GM12878 (cell line): ENCODE measurements around the gene TMC2. TPM values are rescaled to one million over a fixed set of nuclear protein-coding genes. Genes with fewer than 3 reads are reported as not detected.

Source experiments
- ATAC-seq: fragments of 200-7000 bp; cut with Tn5 transposase; 3 replicates; pipeline ENCODE4 v1.9.1; 2020; ENCODE audit warnings: mild to moderate bottlenecking, moderate library complexity
- BruUV-seq: library from RNA; stranded (reverse); fragments of 400-500 nt; replicated peaks from 2 replicates; lab custom pipeline; 2021; lab: Mats Ljungman, UMichigan
- CTCF ChIA-PET: fragments of 300-600 bp; sonication (Branson Sonifier 250); formaldehyde crosslinking; extraction: SDS; loops from one replicate; lab custom pipeline; 2021; ENCODE audit warnings: inconsistent platforms; lab: Yijun Ruan, JAX
- POLR2A ChIA-PET: fragments of 350-600 bp; formaldehyde crosslinking; extraction: SDS; loops from one replicate; lab custom pipeline; 2021; ENCODE audit warnings: inconsistent platforms; lab: Charles Lee
- RAD21 ChIA-PET: fragments of 300-600 bp; sonication (Branson Sonifier 250); formaldehyde crosslinking; loops from one replicate; lab custom pipeline; 2023; ENCODE audit warnings: antibody characterized with exemption; ENCODE audit not compliant: unreplicated experiment; lab: Charles Lee
- SMC1A ChIA-PET: fragments of 300-600 bp; sonication (Branson Sonifier 250); formaldehyde crosslinking; loops from one replicate; lab custom pipeline; 2023; ENCODE audit not compliant: unreplicated experiment, uncharacterized antibody; lab: Charles Lee
- DNase-seq: peaks from one replicate; pipeline ENCODE4 v3.0.0-alpha.2; 2011; ENCODE audit warnings: low read depth, low spot score
- FAIRE-seq: peaks from 3 replicates; lab custom pipeline; 2011; peaks lifted over from hg19 to GRCh38; lab: Jason Lieb, UNC
- H2AFZ ChIP-seq: 2 replicates; pipeline ENCODE4 v1.6.0; 2011; ENCODE audit warnings: low read depth, low read length, control low read depth; ENCODE audit not compliant: control insufficient read depth
- H3K27ac ChIP-seq: 2 replicates; pipeline ENCODE4 v1.5.1; 2011; ENCODE audit warnings: control low read depth; ENCODE audit not compliant: control insufficient read depth, insufficient read depth
- H3K27me3 ChIP-seq, 2 experiments: replicated peaks in 1 of 2; 2 replicates each; pipeline versions ENCODE4 v1.6.0 to v1.6.1; 2011; ENCODE audit warnings: low read length in 1 of 2; ENCODE audit not compliant: control insufficient read depth in 2 of 2, insufficient read depth in 2 of 2
- H3K36me3 ChIP-seq, 2 experiments: 2 replicates each; pipeline ENCODE4 v1.5.1; 2011; ENCODE audit warnings: low read length in 1 of 2; ENCODE audit not compliant: control insufficient read depth in 2 of 2, insufficient read depth in 2 of 2
- H3K4me1 ChIP-seq: 2 replicates; pipeline ENCODE4 v1.6.1; 2011; ENCODE audit warnings: mild to moderate bottlenecking, low read length, moderate library complexity, mixed read lengths; ENCODE audit not compliant: control insufficient read depth, insufficient read depth
- H3K4me2 ChIP-seq: 2 replicates; pipeline ENCODE4 v1.6.0; 2011; ENCODE audit warnings: control low read depth; ENCODE audit not compliant: control insufficient read depth, insufficient read depth
- H3K4me3 ChIP-seq: fragments of 200-600 bp; sonication (generic); 2 replicates; pipeline ENCODE4 v1.5.1; 2016
- H3K79me2 ChIP-seq: 2 replicates; pipeline ENCODE4 v1.6.0; 2011; ENCODE audit warnings: low read length; ENCODE audit not compliant: control insufficient read depth, insufficient read depth
- H3K9ac ChIP-seq: 2 replicates; pipeline ENCODE4 v1.8.0; 2011; ENCODE audit warnings: low read length, control low read depth, mixed read lengths; ENCODE audit not compliant: control insufficient read depth, insufficient read depth
- H3K9me3 ChIP-seq: replicated peaks from 3 replicates; pipeline ENCODE4 v1.5.1; 2011; ENCODE audit warnings: mild to moderate bottlenecking, low read length; ENCODE audit not compliant: control insufficient read depth, insufficient read depth
- H4K20me1 ChIP-seq: 2 replicates; pipeline ENCODE4 v1.6.0; 2011; ENCODE audit not compliant: control insufficient read depth, insufficient read depth
- GABPA ChIP-seq: IDR thresholded peaks from 2 replicates; pipeline ENCODE4 v1.6.1; 2014; ENCODE audit warnings: antibody characterized with exemption, low read depth, mild to moderate bottlenecking, inconsistent platforms
- SIN3A ChIP-seq: IDR thresholded peaks from 2 replicates; pipeline ENCODE4 v1.6.1; 2012; ENCODE audit warnings: low read depth, low read length, improper control_type of control experiment
- SREBF2 ChIP-seq: IDR thresholded peaks from 2 replicates; pipeline ENCODE4 v1.6.1; 2012; ENCODE audit warnings: mild to moderate bottlenecking, low read length
- STAT1 ChIP-seq: fragments of 450-650 bp; conservative IDR thresholded peaks from 2 replicates; pipeline ENCODE4 v1.6.1; 2014; ENCODE audit warnings: antibody characterized with exemption, mild to moderate bottlenecking
- ZNF622 ChIP-seq: fragments of 450-650 bp; IDR thresholded peaks from 2 replicates; pipeline ENCODE4 v1.6.1; 2017; ENCODE audit warnings: mild to moderate bottlenecking, inconsistent platforms
- WGBS: methylation state at CpG from one replicate; pipeline ENCODE4 v1.1.6; 2016; ENCODE audit warnings: low lambda C conversion rate; ENCODE audit not compliant: insufficient replicate concordance, insufficient coverage; ENCODE audit errors: missing lambda C conversion rate; 5-methylcytosine and 5-hydroxymethylcytosine counted together
- in situ Hi-C: fragments of 300-500 bp; cut with MboI; formaldehyde crosslinking; loops from 9 replicates; pipeline ENCODE4 v1.14.3; 2018; ENCODE audit warnings: mixed read lengths
- intact Hi-C: fragments of 100-400 bp; cut with micrococcal nuclease; formaldehyde crosslinking; loops from one replicate; pipeline ENCODE4 v1.14.2; 2022; ENCODE audit not compliant: unreplicated experiment
- polyA plus RNA-seq, 11 experiments: library from polyadenylated mRNA; depleted of rRNA in 4 of 11; unstranded in 6 of 11; stranded (reverse) in 5 of 11; fragments of >200 nt; fragmentation: Nextera tagmentation in 4 of 11; fragmentation: Illumina TruSeq in 1 of 11; extraction: Ambion mirVana in 4 of 11; extraction: Trizol in 1 of 11; gene quantifications; 1 replicate in 1 of 11; 2 replicates in 10 of 11; pipeline versions ENCODE4 v1.2.1 to v1.2.3, GENCODE V29; 2011 to 2016; ENCODE audit warnings: inconsistent platforms in 2 of 11, missing spikeins in 2 of 11, low read depth in 1 of 11
- total RNA-seq, 4 experiments: library from RNA; depleted of rRNA in 3 of 4; stranded (reverse); fragments of >200 nt in 3 of 4; fragmentation: Illumina TruSeq in 1 of 4; extraction: Trizol in 1 of 4; gene quantifications; 2 replicates each; pipeline versions ENCODE4 v1.2.1 to v1.2.3, GENCODE V29; 2013 to 2021
- TF ChIP-seq, protein P1 (sequence below): fragments of 450-650 bp; formaldehyde crosslinking; IDR thresholded peaks from 2 replicates; pipeline ENCODE4 v1.5.0; 2022; ENCODE audit warnings: mild to moderate bottlenecking, missing genetic modification characterization
- TF ChIP-seq, protein P2 (sequence below): IDR thresholded peaks from 2 replicates; pipeline ENCODE4 v1.6.1; 2011; ENCODE audit warnings: borderline replicate concordance, low read depth, mild to moderate bottlenecking, moderate library complexity, mixed read lengths, low read length; ENCODE audit not compliant: insufficient read depth; ENCODE audit errors: extremely low read length
- TF ChIP-seq, protein P3 (sequence below): fragments of 450-650 bp; IDR thresholded peaks from 2 replicates; pipeline ENCODE4 v1.6.1; 2017; ENCODE audit warnings: antibody characterized with exemption, mild to moderate bottlenecking, moderate library complexity
- TF ChIP-seq, protein P4 (sequence below): IDR thresholded peaks from 2 replicates; pipeline ENCODE4 v1.6.1; 2012; ENCODE audit warnings: low read depth, low read length, improper control_type of control experiment
- TF ChIP-seq, protein P5 (sequence below): IDR thresholded peaks from 2 replicates; pipeline ENCODE4 v1.6.1; 2011; ENCODE audit warnings: mild to moderate bottlenecking, low read depth, low read length, moderate library complexity; ENCODE audit not compliant: insufficient replicate concordance

TMC2 gene
- total and polyA plus RNA-seq, 10 of the 15 experiments (the other 5 are each of a cell fraction or from before 2014, with no cell fraction given), result 0.08 TPM; not detected in 9

GRCh38 chr20:2673453-2673852, 137.1 kb downstream of the TMC2 start:
- ATAC-seq (no peak), DNase-seq (no peak), FAIRE-seq (no peak)
- ChIA-PET RAD21 (interaction anchor here (1.1 kb wide), 1 partner anchor 151 kb away, joined by 3 read pairs; no protein-coding TSS in a partner anchor), CTCF (interaction anchor here (0.7 to 1.7 kb wide), 4 partner anchors 104 to 153 kb away, joined by 3 to 7 read pairs (median 4); no protein-coding TSS in a partner anchor), POLR2A (no interaction called here), SMC1A (no interaction called here)
- no peaks in the 10 kb centered on the region for H3K9me3 ChIP-seq
- no peaks in the 10 kb centered on the region for H3K36me3 ChIP-seq
- no peak overlapping the region for H3K4me2 ChIP-seq
- H3K27ac ChIP-seq, result no peak overlapping the region
- no peaks in the 10 kb centered on the region for H3K4me1 ChIP-seq
- no peak overlapping the region for H3K4me3 ChIP-seq
- TF ChIP-seq, protein P1, sequence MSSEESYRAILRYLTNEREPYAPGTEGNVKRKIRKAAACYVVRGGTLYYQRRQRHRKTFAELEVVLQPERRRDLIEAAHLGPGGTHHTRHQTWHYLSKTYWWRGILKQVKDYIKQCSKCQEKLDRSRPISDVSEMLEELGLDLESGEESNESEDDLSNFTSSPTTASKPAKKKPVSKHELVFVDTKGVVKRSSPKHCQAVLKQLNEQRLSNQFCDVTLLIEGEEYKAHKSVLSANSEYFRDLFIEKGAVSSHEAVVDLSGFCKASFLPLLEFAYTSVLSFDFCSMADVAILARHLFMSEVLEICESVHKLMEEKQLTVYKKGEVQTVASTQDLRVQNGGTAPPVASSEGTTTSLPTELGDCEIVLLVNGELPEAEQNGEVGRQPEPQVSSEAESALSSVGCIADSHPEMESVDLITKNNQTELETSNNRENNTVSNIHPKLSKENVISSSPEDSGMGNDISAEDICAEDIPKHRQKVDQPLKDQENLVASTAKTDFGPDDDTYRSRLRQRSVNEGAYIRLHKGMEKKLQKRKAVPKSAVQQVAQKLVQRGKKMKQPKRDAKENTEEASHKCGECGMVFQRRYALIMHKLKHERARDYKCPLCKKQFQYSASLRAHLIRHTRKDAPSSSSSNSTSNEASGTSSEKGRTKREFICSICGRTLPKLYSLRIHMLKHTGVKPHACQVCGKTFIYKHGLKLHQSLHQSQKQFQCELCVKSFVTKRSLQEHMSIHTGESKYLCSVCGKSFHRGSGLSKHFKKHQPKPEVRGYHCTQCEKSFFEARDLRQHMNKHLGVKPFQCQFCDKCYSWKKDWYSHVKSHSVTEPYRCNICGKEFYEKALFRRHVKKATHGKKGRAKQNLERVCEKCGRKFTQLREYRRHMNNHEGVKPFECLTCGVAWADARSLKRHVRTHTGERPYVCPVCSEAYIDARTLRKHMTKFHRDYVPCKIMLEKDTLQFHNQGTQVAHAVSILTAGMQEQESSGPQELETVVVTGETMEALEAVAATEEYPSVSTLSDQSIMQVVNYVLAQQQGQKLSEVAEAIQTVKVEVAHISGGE (CRISPR knock-in tag), result no peak
- TF ChIP-seq GABPA (no peak), STAT1 (no peak), SIN3A (no peak), SREBF2 (no peak), ZNF622 (no peak)
- TF ChIP-seq, protein P2, sequence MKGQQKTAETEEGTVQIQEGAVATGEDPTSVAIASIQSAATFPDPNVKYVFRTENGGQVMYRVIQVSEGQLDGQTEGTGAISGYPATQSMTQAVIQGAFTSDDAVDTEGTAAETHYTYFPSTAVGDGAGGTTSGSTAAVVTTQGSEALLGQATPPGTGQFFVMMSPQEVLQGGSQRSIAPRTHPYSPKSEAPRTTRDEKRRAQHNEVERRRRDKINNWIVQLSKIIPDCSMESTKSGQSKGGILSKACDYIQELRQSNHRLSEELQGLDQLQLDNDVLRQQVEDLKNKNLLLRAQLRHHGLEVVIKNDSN, result no peak
- TF ChIP-seq, protein P3, sequence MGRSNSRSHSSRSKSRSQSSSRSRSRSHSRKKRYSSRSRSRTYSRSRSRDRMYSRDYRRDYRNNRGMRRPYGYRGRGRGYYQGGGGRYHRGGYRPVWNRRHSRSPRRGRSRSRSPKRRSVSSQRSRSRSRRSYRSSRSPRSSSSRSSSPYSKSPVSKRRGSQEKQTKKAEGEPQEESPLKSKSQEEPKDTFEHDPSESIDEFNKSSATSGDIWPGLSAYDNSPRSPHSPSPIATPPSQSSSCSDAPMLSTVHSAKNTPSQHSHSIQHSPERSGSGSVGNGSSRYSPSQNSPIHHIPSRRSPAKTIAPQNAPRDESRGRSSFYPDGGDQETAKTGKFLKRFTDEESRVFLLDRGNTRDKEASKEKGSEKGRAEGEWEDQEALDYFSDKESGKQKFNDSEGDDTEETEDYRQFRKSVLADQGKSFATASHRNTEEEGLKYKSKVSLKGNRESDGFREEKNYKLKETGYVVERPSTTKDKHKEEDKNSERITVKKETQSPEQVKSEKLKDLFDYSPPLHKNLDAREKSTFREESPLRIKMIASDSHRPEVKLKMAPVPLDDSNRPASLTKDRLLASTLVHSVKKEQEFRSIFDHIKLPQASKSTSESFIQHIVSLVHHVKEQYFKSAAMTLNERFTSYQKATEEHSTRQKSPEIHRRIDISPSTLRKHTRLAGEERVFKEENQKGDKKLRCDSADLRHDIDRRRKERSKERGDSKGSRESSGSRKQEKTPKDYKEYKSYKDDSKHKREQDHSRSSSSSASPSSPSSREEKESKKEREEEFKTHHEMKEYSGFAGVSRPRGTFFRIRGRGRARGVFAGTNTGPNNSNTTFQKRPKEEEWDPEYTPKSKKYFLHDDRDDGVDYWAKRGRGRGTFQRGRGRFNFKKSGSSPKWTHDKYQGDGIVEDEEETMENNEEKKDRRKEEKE, result no peak
- TF ChIP-seq, protein P4, sequence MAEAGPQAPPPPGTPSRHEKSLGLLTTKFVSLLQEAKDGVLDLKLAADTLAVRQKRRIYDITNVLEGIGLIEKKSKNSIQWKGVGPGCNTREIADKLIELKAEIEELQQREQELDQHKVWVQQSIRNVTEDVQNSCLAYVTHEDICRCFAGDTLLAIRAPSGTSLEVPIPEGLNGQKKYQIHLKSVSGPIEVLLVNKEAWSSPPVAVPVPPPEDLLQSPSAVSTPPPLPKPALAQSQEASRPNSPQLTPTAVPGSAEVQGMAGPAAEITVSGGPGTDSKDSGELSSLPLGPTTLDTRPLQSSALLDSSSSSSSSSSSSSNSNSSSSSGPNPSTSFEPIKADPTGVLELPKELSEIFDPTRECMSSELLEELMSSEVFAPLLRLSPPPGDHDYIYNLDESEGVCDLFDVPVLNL, result no peak
- TF ChIP-seq, protein P5, sequence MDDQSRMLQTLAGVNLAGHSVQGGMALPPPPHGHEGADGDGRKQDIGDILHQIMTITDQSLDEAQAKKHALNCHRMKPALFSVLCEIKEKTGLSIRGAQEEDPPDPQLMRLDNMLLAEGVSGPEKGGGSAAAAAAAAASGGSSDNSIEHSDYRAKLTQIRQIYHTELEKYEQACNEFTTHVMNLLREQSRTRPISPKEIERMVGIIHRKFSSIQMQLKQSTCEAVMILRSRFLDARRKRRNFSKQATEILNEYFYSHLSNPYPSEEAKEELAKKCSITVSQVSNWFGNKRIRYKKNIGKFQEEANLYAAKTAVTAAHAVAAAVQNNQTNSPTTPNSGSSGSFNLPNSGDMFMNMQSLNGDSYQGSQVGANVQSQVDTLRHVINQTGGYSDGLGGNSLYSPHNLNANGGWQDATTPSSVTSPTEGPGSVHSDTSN, result no peak
- in situ Hi-C loops, result no loop called here
- H3K27me3 ChIP-seq, result peaks cover 0 to 5% of the 10 kb centered on the region in 2 experiments; a peak in 2 of 4 replicates
- no peaks in the 10 kb centered on the region for H3K79me2 ChIP-seq
- intact Hi-C loops, result no loop called here
- 41% methylated on average over 4 of the region's 4 CpGs for WGBS
- no peak overlapping the region for H3K9ac ChIP-seq
- H4K20me1 ChIP-seq, result no peaks in the 10 kb centered on the region
- BruUV-seq, result no TSS peak
- no peak overlapping the region for H2AFZ ChIP-seq
